HepG2 (cell line): ENCODE data around the gene APC2. TPM values are rescaled to one million over a fixed set of nuclear protein-coding genes. Genes with fewer than 3 reads are reported as not detected.

ENCODE experiments used
- CREB3 ChIP-seq: sonication (generic); formaldehyde crosslinking; IDR thresholded peaks from 2 replicates; pipeline ENCODE4 v1.5.0; 2020; ENCODE audit warnings: missing genetic modification reagents
- DBP ChIP-seq: sonication (generic); formaldehyde crosslinking; IDR thresholded peaks from 2 replicates; pipeline ENCODE4 v1.4.0; 2020; ENCODE audit warnings: missing genetic modification reagents; ENCODE audit errors: not compliant biosample characterization
- GFI1 ChIP-seq: sonication (generic); formaldehyde crosslinking; IDR thresholded peaks from 2 replicates; pipeline ENCODE4 v1.5.0; 2020; ENCODE audit warnings: missing genetic modification reagents, mild to moderate bottlenecking, borderline replicate concordance
- HMG20A ChIP-seq: IDR thresholded peaks from 2 replicates; pipeline ENCODE4 v1.6.1; 2016; ENCODE audit warnings: borderline replicate concordance
- MAF1 ChIP-seq: sonication (generic); formaldehyde crosslinking; IDR thresholded peaks from 2 replicates; pipeline ENCODE4 v1.5.0; 2020; ENCODE audit warnings: missing genetic modification reagents, borderline replicate concordance
- MTA3 ChIP-seq: sonication (generic); formaldehyde crosslinking; IDR thresholded peaks from 2 replicates; pipeline ENCODE4 v1.4.0; 2020; ENCODE audit warnings: missing genetic modification reagents
- MXI1 ChIP-seq: IDR thresholded peaks from 3 replicates; pipeline ENCODE4 v1.6.1; 2012; ENCODE audit warnings: low read depth, low read length, inconsistent platforms, borderline replicate concordance
- NCOR1 ChIP-seq: fragments of 200-600 bp; sonication (generic); IDR thresholded peaks from 2 replicates; pipeline ENCODE4 v1.7.0; 2017; ENCODE audit warnings: antibody characterized with exemption, low read length, borderline replicate concordance
- NFYB ChIP-seq: sonication (generic); formaldehyde crosslinking; IDR thresholded peaks from 2 replicates; pipeline ENCODE4 v1.4.0; 2020; ENCODE audit warnings: missing genetic modification reagents
- RBAK ChIP-seq: sonication (generic); formaldehyde crosslinking; IDR thresholded peaks from 2 replicates; pipeline ENCODE4 v1.5.1; 2020; ENCODE audit warnings: mild to moderate bottlenecking, missing genetic modification reagents
- ZBTB21 ChIP-seq: sonication (generic); formaldehyde crosslinking; IDR thresholded peaks from 2 replicates; pipeline ENCODE4 v1.4.0; 2020; ENCODE audit warnings: missing genetic modification reagents
- ZNF12 ChIP-seq: sonication (generic); formaldehyde crosslinking; IDR thresholded peaks from 2 replicates; pipeline ENCODE4 v1.5.0; 2020; ENCODE audit warnings: missing genetic modification reagents
- ZNF234 ChIP-seq: sonication (generic); formaldehyde crosslinking; conservative IDR thresholded peaks from 2 replicates; pipeline ENCODE4 v1.5.1; 2020; ENCODE audit warnings: mild to moderate bottlenecking, missing genetic modification reagents
- ZNF282 ChIP-seq: fragments of 450-650 bp; IDR thresholded peaks from 2 replicates; pipeline ENCODE4 v1.6.1; 2018; ENCODE audit not compliant: partially characterized antibody
- ZNF296 ChIP-seq: sonication (generic); formaldehyde crosslinking; conservative IDR thresholded peaks from 2 replicates; pipeline ENCODE4 v1.5.0; 2020; ENCODE audit warnings: mild to moderate bottlenecking, missing genetic modification reagents
- ZNF335 ChIP-seq: sonication (generic); formaldehyde crosslinking; IDR thresholded peaks from 2 replicates; pipeline ENCODE4 v1.4.0; 2020; ENCODE audit warnings: missing genetic modification reagents
- ZNF446 ChIP-seq: sonication (generic); formaldehyde crosslinking; IDR thresholded peaks from 2 replicates; pipeline ENCODE4 v1.5.0; 2020; ENCODE audit warnings: mild to moderate bottlenecking, missing genetic modification reagents
- ZNF7 ChIP-seq: IDR thresholded peaks from 2 replicates; pipeline ENCODE4 v1.6.1; 2016; ENCODE audit warnings: missing biosample characterization, missing genetic modification reagents
- polyA plus RNA-seq, 8 experiments: library from polyadenylated mRNA; depleted of rRNA in 3 of 8; stranded (reverse) in 7 of 8; unstranded in 1 of 8; fragments of >200 nt; fragmentation: Illumina TruSeq in 4 of 8; extraction: Trizol in 4 of 8; gene quantifications; 2 replicates each; pipeline versions ENCODE4 v1.2.1 to v1.2.3, GENCODE V29; 2011 to 2016; ENCODE audit warnings: low read depth in 4 of 8, missing spikeins in 1 of 8, mixed read lengths in 1 of 8; ENCODE audit not compliant: insufficient read depth in 1 of 8
- total RNA-seq, 5 experiments: library from RNA; depleted of rRNA; stranded (reverse); fragments of >200 nt; fragmentation: Illumina TruSeq; extraction: Trizol; gene quantifications; 2 replicates each; pipeline ENCODE4 v1.2.3, GENCODE V29; 2016; ENCODE audit warnings: low read depth in 1 of 5
- TF ChIP-seq, protein P1 (sequence below): sonication (generic); formaldehyde crosslinking; IDR thresholded peaks from 2 replicates; pipeline ENCODE4 v1.4.0; 2020; ENCODE audit warnings: mild to moderate bottlenecking, missing genetic modification reagents
- TF ChIP-seq, protein P2 (sequence below): sonication (generic); formaldehyde crosslinking; IDR thresholded peaks from 2 replicates; pipeline ENCODE4 v1.4.0; 2020; ENCODE audit warnings: mild to moderate bottlenecking, missing genetic modification reagents
- TF ChIP-seq, protein P3 (sequence below): sonication (generic); formaldehyde crosslinking; IDR thresholded peaks from 2 replicates; pipeline ENCODE4 v1.5.0; 2020; ENCODE audit warnings: mild to moderate bottlenecking, missing genetic modification reagents
- TF ChIP-seq, protein P4 (sequence below): sonication (generic); formaldehyde crosslinking; IDR thresholded peaks from 2 replicates; pipeline ENCODE4 v1.4.0; 2020; ENCODE audit warnings: mild to moderate bottlenecking, missing genetic modification reagents

The APC2 gene
- total and polyA plus RNA-seq, 2 of the 13 experiments (the other 11 are each of a cell fraction or from before 2014, with no cell fraction given) = 0.08 to 0.22 TPM

DNA sequence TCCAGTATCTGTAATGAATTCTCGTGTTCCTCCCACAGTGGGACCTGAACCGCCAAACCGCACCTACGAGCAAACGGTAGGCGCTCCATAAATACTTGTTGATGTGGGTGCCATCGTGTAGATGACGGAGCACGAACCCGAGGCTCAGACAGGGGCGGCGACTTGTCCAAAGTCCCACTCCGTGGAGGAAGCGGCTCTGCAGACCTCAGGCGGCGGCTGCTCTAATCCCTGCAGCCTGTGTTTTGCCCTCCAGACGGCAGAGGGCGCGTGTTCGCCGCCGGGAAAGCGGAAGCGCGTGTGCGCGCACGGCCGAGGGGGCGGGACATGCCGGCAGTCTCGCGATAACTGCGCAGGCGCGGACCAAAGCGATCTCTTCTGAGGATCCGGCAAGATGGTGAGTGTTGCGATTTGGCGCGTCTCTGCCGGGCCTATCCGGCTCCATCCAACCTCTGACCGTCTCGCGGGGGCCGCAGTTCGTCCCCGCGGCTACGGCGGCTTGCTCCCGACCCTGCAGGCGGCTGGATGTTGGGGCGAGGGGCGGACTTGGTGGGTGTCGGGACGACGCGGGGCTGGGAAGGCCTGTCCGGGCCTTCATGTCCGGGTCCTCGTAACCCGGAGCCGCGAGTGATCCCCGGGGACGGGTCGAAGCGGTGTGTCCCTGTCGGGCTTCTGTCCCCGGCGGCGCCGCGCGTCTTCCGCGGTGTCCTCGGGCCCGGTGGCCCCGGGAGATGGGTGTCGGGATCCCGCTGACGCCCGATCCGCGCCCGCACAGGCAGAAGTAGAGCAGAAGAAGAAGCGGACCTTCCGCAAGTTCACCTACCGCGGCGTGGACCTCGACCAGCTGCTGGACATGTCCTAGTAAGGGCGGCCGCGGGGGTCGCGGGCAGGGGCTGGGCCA lies 11.6 kb upstream of the APC2 start, which contains the start of gene RPS15 (continued):
- TF ChIP-seq ZNF234 (CRISPR knock-in tag) (no peak; the same call in 1 of the 2 replicates), ZNF7 (no peak), NFYB (CRISPR knock-in tag) (peak; percentile 44), ZNF446 (CRISPR knock-in tag) (peak; percentile 73; the same call in 1 of the 2 replicates), CREB3 (CRISPR knock-in tag) (peak; percentile 74; the same call in 1 of the 2 replicates), ZBTB21 (CRISPR knock-in tag) (0 out of 2 replicates have a peak, but pooled peaks have one; percentile 23), MAF1 (CRISPR knock-in tag) (peak; percentile 85; the same call in 1 of the 2 replicates), ZNF335 (peak; percentile 93), NCOR1 (peak; percentile 51; the same call in 1 of the 2 replicates), DBP (CRISPR knock-in tag) (peak; percentile 92), HMG20A (CRISPR knock-in tag) (peak; percentile 43), ZNF296 (CRISPR knock-in tag) (peak; percentile 77; the same call in 1 of the 2 replicates), MTA3 (no peak), MXI1 (peak; percentile 97; the same call in 2 of the 3 replicates), ZNF12 (peak; percentile 64), RBAK (CRISPR knock-in tag) (peak; percentile 56; the same call in 1 of the 2 replicates), ZNF282 (no peak), GFI1 (CRISPR knock-in tag) (peak; percentile 82; the same call in 1 of the 2 replicates)
- TF ChIP-seq, protein P1, sequence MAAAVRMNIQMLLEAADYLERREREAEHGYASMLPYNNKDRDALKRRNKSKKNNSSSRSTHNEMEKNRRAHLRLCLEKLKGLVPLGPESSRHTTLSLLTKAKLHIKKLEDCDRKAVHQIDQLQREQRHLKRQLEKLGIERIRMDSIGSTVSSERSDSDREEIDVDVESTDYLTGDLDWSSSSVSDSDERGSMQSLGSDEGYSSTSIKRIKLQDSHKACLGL = peak; percentile 84
- TF ChIP-seq, protein P2, sequence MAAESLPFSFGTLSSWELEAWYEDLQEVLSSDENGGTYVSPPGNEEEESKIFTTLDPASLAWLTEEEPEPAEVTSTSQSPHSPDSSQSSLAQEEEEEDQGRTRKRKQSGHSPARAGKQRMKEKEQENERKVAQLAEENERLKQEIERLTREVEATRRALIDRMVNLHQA (CRISPR knock-in tag) = no peak; the same call in 1 of the 2 replicates
- TF ChIP-seq, protein P3, sequence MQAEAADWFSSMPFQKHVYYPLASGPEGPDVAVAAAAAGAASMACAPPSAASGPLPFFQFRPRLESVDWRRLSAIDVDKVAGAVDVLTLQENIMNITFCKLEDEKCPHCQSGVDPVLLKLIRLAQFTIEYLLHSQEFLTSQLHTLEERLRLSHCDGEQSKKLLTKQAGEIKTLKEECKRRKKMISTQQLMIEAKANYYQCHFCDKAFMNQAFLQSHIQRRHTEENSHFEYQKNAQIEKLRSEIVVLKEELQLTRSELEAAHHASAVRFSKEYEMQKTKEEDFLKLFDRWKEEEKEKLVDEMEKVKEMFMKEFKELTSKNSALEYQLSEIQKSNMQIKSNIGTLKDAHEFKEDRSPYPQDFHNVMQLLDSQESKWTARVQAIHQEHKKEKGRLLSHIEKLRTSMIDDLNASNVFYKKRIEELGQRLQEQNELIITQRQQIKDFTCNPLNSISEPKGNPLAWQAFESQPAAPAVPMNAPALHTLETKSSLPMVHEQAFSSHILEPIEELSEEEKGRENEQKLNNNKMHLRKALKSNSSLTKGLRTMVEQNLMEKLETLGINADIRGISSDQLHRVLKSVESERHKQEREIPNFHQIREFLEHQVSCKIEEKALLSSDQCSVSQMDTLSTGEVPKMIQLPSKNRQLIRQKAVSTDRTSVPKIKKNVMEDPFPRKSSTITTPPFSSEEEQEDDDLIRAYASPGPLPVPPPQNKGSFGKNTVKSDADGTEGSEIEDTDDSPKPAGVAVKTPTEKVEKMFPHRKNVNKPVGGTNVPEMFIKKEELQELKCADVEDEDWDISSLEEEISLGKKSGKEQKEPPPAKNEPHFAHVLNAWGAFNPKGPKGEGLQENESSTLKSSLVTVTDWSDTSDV = peak; percentile 82
- TF ChIP-seq, protein P4, sequence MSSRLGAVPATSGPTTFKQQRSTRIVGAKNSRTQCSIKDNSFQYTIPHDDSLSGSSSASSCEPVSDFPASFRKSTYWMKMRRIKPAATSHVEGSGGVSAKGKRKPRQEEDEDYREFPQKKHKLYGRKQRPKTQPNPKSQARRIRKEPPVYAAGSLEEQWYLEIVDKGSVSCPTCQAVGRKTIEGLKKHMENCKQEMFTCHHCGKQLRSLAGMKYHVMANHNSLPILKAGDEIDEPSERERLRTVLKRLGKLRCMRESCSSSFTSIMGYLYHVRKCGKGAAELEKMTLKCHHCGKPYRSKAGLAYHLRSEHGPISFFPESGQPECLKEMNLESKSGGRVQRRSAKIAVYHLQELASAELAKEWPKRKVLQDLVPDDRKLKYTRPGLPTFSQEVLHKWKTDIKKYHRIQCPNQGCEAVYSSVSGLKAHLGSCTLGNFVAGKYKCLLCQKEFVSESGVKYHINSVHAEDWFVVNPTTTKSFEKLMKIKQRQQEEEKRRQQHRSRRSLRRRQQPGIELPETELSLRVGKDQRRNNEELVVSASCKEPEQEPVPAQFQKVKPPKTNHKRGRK (CRISPR knock-in tag) = 0 out of 2 replicates have a peak, but pooled peaks have one; percentile 12
